HG02588 (cell line): ENCODE measurements around the gene MRPS7.
A peak's percentile ranks its signal among the peaks of the same experiment; 100 is the strongest.
"Not testable (repeated sequence)": the region's sequence is repeated elsewhere in the genome, so short reads cannot be mapped to it uniquely, and the experiment has no call there.

Experiments used
- ATAC-seq: cut with Tn5 transposase; IDR thresholded peaks from one replicate; pipeline ENCODE4 v1.9.1; 2021; ENCODE audit warnings: mild to moderate bottlenecking, moderate library complexity; ENCODE audit not compliant: unreplicated experiment

Gene MRPS7

DNA sequence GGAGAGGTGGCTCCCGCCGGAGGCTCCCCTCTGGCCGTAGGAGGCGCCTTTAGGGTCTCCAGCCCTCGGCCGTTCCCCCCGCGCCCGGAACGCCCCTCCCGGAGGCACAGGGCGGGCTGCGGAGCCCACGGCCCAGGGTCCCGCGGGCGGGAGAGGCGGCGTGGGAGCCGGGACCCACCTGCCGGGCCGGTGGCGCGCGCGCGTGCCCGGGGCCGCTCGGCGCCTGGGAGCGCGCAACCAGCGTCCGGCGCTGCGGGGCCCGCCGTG lies 9.2 kb downstream of the MRPS7 start, which contains the start of gene MIF4GD:
TSS of gene MIF4GD (minus strand) at position 266 of the 267 bp plus-strand sequence. CDS start 1,036 bp downstream, outside the sequence.
- no peak for ATAC-seq

DNA sequence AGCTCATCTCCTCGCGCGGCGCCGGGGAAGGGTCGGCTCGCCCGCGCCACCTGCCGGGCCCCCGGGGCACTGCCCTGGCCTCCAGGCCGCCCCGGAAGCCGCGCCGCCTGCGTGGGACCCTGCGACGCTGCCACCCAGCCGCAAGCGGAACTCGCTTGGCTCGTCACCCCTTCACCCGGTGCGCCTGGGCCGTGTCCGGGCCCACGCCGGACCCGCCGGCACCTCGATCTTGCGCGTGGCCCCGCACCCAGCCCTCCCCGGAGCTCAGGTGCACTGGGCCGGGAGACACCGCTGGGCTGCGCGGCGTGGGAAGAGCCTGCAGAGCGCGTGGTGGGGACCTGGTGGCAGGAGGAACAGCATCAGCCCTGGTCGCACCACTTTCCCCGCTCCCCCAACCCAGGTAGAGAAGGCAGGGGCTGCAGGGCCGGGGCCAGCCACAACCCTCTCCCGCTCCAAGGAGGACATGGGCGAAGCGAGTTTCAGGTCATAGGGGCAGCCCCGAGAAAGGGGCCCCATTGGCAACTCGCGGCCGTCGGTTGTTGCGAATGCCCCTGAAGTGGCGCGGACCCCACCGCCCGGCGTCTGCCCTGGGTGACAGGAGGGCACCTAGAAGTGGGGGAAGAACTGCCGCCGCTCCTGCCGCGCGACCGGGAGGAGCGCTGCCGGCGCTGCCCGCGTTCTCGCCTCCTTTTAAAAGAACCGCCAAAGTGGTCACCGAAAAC lies 9.7 kb downstream of the MRPS7 start:
- peak; percentile 70 for ATAC-seq

DNA sequence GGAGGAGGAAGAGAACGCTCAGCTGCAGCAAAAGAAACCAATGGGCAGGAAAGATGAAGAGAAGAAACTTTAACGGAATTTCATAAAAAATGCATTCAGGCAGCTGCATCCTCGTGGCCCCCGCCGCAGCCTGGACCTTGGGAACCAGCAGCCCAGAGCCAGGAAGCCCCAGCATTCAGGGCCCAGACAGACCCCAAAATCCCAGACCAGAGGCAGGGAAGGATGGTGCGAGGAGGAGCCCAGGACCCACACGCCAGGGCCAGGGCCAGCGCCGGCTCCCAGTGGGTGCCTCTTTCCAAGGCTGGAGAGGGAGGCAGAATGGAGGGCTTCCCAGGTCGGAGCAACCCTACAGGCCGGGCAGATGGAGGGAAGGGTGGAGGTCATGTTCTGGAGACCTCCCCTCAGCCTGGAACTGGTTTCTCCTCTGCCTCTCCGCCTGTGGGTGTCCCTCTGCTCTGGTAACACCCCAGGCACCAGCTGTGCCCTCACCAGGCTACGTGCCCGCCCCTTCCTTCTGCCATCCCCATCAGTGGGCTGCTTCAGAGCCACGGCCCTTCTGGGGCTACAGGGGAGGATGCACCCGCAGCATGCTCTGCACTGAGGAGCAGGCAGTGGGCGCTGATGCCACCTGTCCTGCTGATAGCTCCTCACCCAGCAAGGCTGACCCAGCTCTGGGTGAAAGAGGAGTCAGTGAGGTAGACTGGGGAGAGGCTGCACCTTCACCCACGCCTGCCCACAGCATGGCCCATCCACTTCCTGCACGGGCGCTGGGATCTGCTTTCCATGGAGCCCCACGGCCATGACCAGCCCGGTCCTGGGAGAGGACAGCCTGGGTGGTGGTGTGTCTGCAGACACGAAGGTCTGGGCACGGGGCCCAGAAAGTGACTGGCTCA lies 10.5 kb downstream of the MRPS7 start:
- no peak for ATAC-seq

DNA sequence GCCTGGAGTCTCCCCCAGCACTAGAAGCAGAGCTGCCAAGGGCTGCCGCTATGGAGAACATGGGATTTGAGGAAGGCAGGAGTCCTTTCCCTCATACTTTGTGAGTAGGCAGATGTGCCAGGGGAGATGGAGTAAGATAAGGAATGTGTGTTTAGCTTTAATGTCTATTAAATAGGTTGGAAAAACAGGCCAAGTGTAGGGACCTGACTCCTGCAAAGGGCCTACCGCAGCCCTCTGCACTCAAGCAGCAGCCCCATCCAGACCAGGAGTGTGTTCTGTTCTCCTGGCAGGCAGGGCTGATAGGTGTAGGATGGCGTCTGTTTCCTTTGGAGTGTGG lies 11.1 kb downstream of the MRPS7 start:
- no peak for ATAC-seq

DNA sequence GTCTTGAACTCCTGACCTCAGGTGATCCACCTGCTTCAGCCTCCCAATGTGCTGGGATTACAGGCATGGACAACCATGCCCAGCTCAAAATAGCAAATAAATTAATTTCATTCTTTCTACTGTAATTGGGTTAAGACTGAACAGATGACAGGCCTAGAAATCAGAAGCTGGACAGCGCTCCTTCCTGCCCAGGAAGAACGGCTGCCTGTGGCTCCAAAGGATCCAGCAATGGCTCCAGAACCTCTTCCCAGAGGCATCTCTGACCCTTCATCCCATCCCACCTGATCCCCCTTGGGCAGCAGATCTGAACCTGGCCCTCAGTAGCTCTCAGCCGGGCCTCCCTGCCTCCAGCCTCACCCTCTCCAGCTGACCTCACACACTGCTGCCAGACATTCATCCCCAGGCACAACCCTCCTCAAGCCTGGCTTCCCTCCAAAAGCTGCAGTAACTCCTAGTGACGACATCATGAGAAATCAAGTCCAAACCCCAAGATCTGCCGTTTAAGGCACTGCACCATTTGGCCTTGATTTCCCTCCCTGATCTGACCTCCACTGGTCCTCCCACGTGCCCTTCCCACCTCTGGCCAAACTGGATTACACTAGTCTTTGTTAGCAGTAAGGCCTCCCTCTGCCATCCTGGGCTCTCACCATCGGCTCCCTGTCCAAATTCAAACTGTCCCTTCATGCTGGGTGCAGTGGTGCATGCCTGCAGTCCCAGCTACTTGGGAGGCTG lies 12.5 kb downstream of the MRPS7 start:
- ATAC-seq, result no peak

DNA sequence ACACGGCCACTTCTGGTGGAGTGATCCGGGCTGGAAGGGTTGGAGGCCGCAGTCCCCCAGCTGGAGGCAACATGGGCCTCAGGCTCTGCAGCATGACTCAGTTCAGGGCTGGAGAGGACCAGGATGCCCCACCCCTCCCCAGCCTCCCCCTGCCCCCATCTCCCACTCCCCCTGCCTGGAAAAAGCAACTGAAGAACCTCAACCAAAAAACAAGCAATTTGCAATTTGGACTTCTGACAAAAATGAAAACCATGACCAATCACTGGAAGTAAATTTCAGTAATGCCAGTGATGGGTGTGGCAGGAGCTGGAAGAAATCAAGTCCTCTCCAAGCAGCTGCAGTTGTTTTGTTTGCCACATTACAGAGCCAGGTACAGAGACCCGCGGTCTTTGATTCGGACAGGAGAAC lies 16.0 kb downstream of the MRPS7 start:
- ATAC-seq, result no peak

DNA sequence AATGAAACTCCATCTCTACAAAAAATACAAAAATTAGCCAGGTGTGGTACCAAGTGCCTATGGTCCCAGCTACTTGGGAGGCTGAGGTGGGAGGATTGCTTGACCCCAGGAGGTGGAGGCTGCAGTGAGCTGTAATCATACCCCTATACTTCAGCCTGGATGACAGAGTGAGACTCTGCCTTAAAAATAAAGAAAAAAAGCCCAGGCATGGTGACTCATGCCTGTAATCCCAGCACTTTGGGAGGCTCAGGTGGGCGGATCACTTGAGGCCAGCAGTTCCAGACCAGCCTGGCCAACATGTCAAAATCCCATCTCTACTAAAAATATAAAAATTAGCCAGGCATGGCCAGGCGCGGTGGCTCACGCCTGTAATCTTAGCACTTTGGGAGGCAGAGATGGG lies 18.5 kb downstream of the MRPS7 start:
- not testable (repeated sequence) for ATAC-seq

DNA sequence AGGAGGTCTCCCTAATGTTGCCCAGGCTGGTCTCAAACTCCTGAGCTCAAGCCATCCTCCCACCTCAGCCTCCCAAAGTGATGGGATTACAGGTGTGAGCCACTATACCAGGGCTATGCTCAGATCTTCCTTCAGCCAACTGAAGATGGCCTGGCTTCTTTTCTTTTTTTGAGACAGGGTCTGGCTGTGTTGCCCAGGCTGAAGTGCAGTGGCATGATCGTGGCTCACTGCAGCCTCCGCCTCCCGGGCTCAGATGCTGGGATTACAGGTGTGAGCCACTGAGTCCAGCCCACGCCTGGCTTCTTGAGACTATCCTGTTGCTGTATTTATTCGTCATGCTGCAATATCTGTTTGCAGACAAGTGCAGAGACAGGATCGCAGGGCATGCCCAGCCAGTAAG lies 23.4 kb downstream of the MRPS7 start:
- ATAC-seq, result no peak

DNA sequence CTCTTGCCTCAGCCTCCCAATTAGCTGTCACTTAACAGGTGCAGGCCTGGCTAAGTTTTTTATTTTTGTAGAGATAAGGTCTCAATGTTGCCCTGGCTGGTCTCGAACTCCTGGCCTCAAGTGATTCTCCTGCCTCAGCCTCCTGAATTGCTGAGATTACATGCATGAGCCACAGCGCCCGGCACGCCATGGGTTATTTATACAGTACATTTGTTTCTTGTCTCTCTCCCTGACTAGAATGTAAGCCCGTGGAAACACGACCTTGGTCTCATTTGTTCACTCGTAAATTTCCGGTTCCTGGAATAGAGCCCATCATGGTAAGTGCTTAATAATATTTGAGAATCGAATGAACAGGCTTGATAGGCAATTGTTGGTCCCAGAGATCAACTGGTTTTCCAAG lies 25.5 kb downstream of the MRPS7 start:
- no peak for ATAC-seq

DNA sequence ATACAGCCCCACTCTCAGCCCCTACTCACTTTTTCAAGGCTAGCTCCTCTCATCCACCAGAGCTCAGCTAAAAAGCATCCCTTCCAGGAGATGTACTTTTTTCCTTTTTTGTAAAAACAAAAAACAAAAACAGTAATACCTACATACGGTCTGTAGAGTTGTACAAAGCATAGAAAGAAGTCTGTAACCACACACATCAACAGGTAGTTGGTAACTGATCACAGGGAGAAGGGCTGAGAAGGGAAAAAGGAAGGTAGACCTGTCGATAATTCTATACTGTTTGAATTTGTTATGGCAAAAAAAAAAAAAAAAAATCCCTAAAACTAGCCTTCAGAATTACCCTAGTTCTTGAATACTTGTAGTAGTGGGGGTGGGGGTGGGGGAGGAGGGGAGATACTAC lies 26.7 kb downstream of the MRPS7 start:
- ATAC-seq, result no peak

DNA sequence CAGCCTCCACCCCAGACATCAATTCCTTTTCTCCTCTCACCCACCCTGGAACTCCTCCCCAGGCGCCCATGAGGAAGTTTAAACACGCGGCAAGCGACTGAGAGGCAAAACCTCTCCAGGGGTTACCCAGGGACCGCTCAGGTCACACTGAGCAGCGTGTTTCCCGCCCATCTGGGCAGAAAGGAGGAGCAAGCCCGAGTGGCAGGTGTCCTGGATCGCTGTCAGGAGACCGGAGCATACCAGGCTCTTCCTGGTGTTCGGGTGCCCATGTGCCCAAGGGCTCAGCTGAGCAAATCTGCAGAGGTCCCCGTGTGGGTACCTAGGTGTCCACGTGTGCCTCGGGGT lies 27.1 kb downstream of the MRPS7 start:
- ATAC-seq, result peak; percentile 15

DNA sequence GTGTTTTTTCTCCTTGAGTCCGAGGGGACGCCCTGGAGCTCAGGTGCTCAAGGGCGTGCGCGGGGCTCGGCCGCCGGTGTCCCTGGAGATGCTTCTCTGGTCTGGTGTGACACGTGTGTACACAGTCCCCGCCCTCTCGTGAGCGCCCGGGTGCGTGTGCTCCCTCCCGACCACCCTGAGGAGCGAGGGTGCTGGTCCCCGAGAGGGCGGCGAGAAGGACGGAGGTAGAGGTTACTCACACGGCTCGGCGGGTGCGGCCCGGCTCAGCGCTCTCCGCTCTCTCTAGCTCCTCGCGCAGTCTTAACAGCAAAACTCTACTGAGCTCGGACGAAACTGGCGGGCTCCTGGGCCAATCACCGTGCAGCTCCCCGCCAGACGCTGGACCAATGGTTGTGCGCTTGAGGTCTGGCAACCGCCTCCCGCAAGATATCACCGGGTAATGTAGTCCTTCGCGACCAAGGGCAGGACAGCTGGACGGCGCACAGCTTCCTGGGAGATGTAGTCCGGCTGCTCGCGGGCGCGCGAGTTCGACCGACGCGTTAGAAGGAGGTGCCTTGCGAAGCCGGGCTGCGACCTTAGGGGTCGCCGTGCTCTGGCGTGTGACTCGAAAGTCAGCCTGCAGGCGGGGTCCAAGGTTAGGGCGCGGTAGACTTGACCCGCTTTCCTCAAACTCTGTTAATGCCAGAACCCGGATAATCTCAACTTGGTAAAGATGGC lies 27.6 kb downstream of the MRPS7 start, which contains the start of gene SLC25A19:
TSS of gene SLC25A19 (minus strand) at position 319 of the 717 bp plus-strand sequence. CDS start 2,669 bp downstream, outside the sequence.
- ATAC-seq, result peak; percentile 88

DNA sequence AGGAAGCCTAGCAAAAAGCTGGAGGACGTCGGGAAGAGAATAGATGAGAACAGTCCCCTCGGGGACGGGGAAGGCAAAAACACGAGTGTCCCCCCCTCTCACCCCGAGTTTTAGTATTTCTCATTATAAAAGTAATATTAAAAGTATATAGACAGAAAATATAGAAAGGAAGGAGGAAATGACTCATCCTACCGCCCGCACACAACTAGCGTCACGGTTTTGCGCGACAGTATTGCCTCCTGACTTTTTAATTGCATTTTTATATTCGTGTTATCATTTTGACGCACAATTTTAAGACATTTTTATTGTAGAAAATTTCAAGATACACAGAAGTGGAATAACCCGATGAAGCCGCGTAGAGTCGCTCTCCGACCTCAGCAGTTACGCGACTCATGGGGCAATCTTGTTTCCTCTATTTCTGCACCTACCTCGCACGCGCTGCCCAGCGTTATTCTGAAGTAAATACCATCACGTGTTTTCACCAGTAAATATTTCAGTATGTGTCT lies 28.2 kb downstream of the MRPS7 start:
- ATAC-seq, result no peak

DNA sequence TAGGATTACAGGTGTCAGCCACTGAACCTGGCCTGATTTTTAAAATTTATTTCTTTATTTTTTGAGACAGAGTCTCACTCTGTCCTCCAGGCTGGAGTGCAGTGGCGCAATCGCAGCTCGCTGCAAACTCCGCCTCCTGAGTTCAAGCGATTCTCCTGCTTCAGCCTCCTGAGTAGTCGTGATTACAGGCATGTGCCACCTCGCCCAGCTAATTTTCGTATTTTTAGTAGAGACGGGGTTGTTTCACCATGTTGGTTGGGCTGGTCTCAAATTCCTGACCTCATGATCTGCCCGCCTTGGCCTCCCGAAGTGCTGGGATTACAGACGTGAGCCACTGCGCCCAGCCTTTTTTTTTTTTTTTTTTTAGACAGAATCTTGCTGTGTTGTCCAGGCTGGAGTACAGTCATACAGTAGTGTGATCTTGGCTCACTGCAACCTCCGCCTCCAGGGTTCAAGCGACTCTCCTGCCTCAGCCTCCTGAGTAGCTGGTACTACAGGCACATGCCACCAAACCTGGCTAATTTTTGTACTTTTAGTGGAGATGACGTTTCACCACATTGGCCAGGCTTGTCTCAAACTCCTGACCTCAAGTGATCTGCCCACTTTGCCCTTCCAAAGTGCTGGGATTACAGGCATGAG lies 31.2 kb downstream of the MRPS7 start:
- ATAC-seq, result not testable (repeated sequence)

DNA sequence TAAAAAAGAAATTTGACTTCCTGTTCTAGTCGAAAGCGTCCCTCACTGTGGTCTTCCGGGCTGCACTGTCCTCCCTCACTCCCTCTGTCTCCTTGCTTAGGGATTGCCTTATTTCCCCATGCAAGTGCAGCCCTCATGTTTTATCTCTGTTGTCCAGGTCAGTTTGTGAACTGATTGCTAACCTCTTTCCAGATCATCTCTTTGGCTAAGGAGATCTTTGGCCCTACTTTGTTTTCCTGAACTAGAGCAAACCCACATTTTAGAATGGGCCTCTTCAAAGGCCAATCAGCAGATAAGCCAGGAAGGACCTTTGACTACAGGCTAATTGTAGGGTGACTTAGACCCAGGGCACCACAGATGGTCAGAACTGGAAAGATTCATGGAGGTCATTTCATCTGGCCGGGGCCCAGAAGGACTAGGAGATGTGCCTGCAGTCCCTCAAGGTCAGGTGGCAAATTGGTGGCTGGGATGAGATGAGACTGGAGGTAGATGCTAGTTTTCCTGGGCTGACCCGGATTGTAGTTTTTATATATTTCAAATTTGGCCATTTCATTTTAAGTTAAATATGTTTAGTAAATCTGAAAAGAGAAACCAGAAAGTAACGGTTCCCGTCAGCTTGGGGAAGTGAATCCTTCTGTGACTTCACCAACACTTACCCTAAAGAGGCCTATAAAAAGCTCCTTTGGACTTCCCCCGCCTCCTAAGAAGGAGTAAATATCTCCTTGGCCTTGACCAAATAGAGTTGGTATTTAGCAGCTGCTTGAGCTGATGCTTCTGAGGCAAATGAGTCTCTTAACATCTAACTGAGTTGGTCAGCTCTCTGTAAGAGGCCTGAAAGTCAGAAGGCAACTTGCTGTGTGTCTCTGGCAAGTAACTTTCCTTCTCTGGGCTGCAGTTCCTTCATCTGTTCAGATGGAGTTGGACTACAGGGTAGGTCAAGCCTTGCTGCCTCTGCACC lies 33.8 kb downstream of the MRPS7 start:
- ATAC-seq, result peak; percentile 61

DNA sequence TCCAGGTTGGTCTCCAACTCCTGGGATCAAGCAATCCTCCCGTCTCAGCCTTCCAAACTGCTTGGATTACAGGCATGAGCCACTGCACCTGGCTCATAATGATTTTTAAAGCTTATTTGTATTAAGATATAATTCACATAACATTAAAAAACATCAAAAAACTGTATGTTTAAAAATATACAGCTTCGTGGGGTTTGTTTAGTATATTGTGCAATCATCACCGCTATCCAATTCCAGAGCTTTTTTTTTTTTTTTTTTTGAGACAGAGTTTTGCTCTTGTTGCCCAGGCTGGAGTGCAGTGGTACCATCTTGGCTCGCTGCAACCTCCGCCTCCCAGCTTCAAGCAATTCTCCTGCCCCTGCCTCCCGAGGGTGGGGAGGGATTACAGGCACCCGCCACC lies 38.6 kb downstream of the MRPS7 start:
- ATAC-seq, result no peak

DNA sequence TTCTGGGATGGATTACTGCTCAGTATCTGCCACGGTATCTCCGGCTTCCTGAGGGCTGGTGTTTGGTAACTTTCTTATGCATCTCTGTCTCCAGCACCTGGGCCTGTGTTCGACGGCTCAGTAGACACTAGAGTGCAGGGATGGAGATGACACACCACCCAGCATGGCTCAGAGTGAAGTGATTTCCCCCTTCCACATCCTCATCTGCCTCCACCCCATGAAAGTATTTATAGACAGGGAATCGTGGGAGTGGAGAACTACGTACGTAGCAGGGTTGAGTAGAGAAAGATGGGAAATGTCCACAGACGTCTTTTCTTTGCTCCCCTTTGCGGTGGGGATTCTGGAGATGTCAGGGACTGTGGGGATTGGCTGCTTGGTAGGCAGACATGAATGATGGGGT lies 39.4 kb downstream of the MRPS7 start:
- no peak for ATAC-seq

DNA sequence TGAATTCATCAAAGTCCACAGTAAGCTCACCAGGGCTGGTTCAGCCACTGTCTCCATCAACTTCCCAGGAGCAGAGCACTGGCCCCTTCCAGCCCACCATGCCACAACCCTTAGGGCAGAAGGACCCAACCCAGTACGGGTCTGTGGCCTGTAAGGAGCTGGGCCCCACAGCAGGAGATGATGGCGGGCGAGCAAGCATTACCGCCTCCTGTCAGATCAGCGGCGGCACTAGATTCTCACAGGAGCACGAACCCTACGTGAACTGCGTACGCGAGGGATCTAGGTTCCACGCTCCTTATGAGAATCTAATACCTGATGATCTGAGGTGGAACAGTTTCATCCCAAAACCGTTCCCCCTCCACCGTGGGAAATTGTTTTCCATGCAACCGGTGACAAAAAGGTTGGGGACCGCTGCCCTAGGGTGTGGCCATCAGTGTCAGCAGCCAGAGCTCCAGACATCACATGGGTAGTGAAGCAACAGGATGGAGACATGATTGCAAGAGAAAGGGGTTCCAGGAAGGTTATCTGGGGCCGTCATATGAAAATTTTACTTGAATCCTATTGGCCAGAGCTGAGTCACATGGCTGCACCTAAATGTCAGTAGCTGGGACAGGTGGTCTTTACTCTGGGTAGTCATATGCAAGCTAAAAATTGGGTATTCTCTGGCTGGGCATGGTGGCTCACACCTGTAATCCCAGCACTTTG lies 40.0 kb downstream of the MRPS7 start:
- no peak for ATAC-seq
